Activated CD4-positive, alpha-beta T cell treated with anti-CD3 and anti-CD28 coated beads, Interleukin-2, amount 50 U/mL, for 48 hours (primary cell): ENCODE results near the gene RGS3.

Experiments used
- DNase-seq, 2 experiments: peaks; one replicate each; pipeline ENCODE4 v3.0.0-alpha.2; 2020

RGS3 gene

DNA sequence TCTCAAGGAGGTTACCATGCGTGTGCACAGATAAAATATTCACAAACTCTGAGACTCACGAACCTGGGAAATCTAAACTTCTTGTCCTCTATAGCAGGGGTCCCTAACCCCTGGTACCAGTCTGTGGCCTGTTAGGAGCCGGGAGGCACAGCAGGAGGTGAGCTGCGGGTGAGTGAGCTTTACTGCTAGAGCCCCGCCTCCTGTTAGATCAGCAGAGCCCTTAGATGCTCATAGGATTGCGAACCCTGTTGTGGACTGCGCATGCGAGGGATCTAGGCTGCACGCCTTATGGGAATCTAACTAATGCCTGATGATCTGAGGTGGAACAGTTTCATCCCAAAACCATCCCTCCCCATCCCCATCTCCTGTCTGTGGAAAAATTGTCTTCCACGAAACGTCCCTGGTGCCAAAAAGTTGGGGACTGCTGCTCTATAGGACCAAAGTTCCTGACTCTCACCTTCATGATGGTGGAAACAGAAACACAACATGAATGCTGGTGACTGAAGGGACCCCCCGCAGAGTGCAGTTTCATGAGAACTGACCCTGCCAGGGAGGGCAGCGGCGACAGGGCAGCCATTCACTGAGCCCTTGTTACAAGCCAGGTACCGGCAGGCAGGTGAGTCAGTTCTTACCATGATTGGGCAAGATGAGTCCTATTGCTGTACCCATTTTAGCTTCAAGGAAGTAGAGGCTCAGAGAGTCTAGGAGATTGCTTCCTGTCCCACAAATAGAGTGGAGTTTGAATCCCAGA is 181.9 kb downstream of the RGS3 start:
- no peak for DNase-seq

DNA sequence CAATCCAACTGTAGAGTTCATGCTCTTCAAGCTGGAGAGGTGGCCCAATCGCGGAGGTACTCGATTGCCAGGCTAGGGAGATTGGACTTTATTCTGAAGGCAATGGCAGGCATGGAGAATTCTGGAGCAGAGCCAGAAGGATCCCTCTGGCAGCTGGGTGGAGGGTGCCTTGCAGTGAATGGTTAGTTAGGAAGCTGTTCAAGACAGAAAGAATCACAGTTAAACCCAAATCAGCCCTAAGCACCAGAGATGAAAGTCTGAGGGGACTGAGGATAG is 182.4 kb downstream of the RGS3 start:
- DNase-seq = no peak

- DNase-seq = no peak
Observed at GRCh38 chr9:113646491-113646890, 183.0 kb downstream of the RGS3 start.
